DMS53 (cell line): ENCODE measurements around the gene LYRM4.

Experiments
- DNase-seq: peaks from one replicate; lab custom pipeline; 2025; lab: John Stamatoyannopoulos, UW

The LYRM4 gene

GRCh38 chr6:5280920-5281319, 20.2 kb upstream of the LYRM4 start:
- DNase-seq = no peak

- no peak for DNase-seq
Observed at GRCh38 chr6:5279891-5280338, 19.2 kb upstream of the LYRM4 start.

DNA sequence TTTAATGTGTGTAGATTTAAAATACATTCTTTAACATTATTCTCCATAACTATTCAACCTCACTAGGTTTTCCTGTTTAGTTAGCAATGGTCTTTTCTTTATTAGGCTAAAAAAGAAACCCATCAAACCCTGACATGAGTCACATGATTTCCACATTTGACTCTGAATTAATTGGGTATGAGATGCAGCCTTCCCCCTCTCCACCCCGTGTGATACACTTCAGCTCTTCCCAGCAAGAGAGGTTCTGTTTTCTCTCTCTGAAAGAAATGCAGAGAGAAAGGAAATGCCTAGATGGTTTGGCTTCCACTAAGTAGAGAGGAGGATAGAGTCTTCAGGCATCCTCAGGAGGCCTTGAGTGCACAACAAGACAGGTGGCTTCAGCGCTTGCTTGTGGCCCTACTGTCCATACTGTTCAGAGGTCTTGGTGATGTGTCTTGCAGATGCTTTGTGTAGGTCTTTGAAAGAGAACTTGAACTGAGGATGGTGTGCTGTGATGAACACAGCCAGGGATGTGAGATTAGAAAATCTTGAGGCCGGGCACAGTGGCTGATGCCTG, 17.9 kb upstream of the LYRM4 start:
- no peak for DNase-seq

DNA sequence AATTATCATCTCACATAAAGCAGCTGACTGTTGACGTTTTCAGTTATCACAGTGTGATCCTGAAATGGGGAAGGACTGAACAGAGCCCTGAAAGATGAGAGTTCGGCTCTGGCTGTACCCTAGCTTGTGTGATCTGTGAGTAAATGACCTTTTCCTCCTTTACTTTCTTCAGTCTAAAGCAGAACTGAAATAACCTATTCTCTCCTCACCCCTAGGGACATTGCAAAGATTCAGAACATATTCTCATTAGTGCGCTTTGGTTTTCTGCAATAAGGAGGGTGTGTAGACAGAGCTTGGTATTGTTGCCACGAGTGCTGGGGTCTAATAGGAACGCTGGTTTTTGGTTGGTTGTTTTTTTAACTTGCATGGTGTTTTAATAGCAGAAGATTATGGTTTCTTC, 17.3 kb upstream of the LYRM4 start:
- DNase-seq = no peak

GRCh38 chr6:5277589-5277988, 16.8 kb upstream of the LYRM4 start:
- no peak for DNase-seq

- no peak for DNase-seq
Observed at GRCh38 chr6:5276581-5276980, 15.8 kb upstream of the LYRM4 start.

- DNase-seq = no peak
Observed at GRCh38 chr6:5275497-5275896, 14.7 kb upstream of the LYRM4 start.

DNA sequence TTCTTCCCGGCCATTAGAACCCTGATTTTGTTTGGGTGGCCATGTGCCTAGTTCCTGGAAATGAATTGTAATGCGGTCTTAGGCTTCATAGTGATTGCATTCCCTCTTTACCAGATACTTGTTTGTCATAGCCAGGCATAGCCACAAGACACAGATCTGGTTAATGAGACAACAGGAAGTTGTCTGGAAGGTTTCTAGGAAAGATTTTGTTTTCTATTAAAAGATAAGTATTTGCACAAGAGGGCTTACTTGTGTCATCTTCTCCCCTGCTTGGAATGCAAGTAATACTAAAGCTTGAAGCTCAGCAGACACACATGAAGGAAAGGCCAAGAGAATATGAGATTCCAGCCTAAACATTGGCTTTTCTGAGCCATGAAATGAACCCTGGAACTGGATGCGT, 13.5 kb upstream of the LYRM4 start:
- no peak for DNase-seq

- no peak for DNase-seq
Observed at GRCh38 chr6:5271926-5272325, 11.2 kb upstream of the LYRM4 start.

DNA sequence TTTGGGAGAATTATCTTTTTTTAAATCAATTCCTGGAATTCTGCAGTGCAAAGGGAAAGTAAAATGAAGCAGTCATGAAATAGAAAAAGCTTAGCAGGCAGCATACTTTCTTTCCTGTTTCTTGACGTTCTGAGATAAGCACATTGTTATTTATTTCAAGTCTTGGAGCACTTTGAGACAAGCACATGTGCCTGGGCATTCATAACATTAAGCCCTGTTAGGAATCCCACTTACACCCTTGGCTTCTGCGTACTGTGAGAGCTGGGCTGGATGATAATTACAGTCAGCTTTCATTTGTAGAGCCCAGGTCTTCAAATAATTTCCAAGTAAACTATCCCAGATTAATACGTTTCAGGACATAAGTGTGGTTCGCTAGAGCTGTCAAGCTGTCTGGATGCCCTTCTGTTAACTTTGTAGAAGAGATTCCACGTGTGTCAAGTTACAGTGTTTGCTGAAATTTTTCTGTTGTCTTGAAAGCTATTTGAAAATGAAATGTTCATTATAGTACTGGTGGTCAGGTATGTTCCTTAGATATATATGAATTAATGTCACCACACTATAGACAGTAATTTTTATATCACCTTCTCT, 9.4 kb upstream of the LYRM4 start:
- no peak for DNase-seq

GRCh38 chr6:5266423-5266822, 5.7 kb upstream of the LYRM4 start:
- no peak for DNase-seq

DNA sequence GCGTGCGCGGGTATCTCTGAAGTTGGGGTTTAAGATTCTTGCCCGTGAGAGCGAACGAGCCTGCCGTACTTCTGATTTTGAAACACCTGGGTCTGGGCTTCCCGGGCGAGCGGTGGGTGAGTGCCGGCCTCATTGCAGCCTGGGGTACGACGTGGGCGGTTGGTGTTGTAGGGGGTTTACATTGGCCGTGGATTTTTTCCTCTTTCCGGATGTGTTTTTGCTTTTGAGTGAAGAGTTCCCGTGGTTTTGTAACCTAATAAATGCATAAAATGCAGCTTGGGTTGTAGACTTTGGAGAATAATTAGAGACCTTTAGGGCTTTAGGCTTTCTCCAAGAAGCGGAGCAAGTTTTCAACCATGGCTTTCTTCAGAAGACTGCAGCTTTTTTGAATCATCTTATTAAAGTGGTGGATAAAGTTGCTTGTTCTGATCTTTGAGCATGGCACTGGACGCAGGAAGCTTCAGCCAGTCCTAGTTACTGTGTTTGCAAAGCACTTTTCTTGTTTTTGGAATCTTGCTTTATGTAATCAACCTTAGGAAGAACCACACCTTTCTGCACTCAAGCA, 877 bp upstream of the LYRM4 start:
- DNase-seq = peak; percentile 55

GRCh38 chr6:5260111-5260620, 584 bp downstream of the LYRM4 start:
- DNase-seq = peak; percentile 82

- no peak for DNase-seq
Observed at GRCh38 chr6:5259428-5259827, 1.3 kb downstream of the LYRM4 start.

DNA sequence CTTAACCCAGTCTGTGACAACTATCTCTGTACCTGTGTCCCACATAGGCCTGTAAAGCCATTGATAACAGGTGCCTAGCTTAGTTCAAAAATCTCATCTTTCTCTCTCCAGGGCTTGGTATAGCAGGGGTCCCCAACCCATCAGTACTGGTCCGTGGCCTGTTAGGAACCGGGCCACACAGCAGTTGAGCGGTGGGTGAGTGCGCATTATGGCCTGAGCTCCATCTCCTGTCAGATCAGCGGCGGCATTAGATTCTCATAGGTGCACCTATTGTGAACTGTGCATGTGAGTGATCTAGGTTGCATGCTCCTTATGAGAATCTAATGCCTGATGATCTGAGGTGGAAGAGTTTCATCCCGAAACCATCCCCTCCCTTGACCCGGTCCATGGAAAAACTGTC, 3.4 kb downstream of the LYRM4 start:
- no peak for DNase-seq

GRCh38 chr6:5256952-5257351, 3.8 kb downstream of the LYRM4 start:
- DNase-seq = no peak

DNA sequence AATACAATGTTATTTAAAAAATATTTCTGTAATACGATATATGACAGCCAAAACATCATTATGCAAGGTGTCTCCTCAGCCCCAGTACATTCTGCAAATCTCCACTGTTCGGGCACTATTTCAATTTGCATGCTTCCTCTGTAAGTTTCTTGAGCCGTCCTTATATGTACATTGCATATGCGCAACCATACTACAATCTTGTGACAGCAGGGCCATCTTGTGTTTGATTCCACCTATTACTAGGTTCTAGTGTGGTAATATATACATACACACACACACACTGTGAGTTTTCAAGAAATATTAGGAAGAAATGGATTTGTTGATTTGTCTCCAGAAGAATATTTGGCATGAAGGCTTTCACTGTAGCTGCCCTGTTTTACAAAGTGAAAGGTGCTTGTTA, 9.8 kb downstream of the LYRM4 start:
- no peak for DNase-seq

DNA sequence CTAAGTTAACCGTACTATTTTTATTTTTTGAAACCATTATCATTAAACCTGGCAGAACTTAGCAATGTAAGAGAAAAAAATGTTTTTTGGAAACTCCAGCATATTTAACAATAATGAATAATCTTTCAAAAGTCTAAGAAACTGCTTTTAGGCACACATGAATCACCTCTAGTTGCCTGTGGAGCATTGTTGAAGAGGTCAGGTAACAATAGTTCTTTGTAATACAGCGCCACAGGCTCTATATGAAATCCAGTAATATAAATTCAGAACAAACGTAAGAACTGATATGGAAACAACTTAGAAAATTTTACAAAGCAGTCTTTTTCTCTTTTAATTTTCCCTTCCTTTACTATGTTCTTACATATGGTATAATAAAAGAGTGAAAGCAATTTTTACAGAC, 10.3 kb downstream of the LYRM4 start:
- DNase-seq = no peak

- DNase-seq = no peak
Observed at GRCh38 chr6:5249451-5250122, 11.2 kb downstream of the LYRM4 start.

GRCh38 chr6:5248302-5249098, 12.2 kb downstream of the LYRM4 start:
- DNase-seq = peak; percentile 33

GRCh38 chr6:5247201-5247600, 13.5 kb downstream of the LYRM4 start:
- DNase-seq = no peak
